Neural cell (in vitro differentiated cells): Measurements from ENCODE around the gene SURF2. TPM values are rescaled to one million over a fixed set of nuclear protein-coding genes. Genes with fewer than 3 reads are reported as not detected.
A peak's percentile ranks its signal among the peaks of the same experiment; 100 is the strongest.

ENCODE experiments used
- H2AFZ ChIP-seq: fragments of 200-600, 300-800 bp; sonication (generic), shearing (Covaris generic); 2 replicates; pipeline ENCODE4 v1.6.0; 2014; ENCODE audit warnings: low read depth, mild to moderate bottlenecking, antibody characterized with exemption, low read length, moderate library complexity
- H3F3A ChIP-seq: fragments of 200-600 bp; shearing (Covaris generic); 2 replicates; pipeline ENCODE4 v1.6.1; 2016; ENCODE audit warnings: mild to moderate bottlenecking, moderate library complexity, mixed read lengths, antibody characterized with exemption, low read length; ENCODE audit not compliant: insufficient read depth, poor library complexity, severe bottlenecking
- H3K27ac ChIP-seq: fragments of 200-600, 300-800 bp; sonication (generic), shearing (Covaris generic); 2 replicates; pipeline ENCODE4 v1.5.1; 2014; ENCODE audit warnings: mild to moderate bottlenecking, low read length, moderate library complexity
- H3K27me3 ChIP-seq: fragments of 300-800, 200-600 bp; sonication (generic), shearing (Covaris generic); 2 replicates; pipeline ENCODE4 v1.6.0; 2014; ENCODE audit warnings: mild to moderate bottlenecking, low read depth, low read length, moderate library complexity; ENCODE audit not compliant: insufficient read depth
- H3K36me3 ChIP-seq: fragments of 300-800, 200-600 bp; sonication (generic), shearing (Covaris generic); 2 replicates; pipeline ENCODE4 v1.5.1; 2014; ENCODE audit warnings: mild to moderate bottlenecking, antibody characterized with exemption, low read length, moderate library complexity; ENCODE audit not compliant: insufficient read depth
- H3K4me2 ChIP-seq: fragments of 300-800, 200-600 bp; sonication (generic), shearing (Covaris generic); 2 replicates; pipeline ENCODE4 v1.6.0; 2014; ENCODE audit warnings: mild to moderate bottlenecking, low read length
- H3K4me3 ChIP-seq: fragments of 300-800, 200-600 bp; sonication (generic), shearing (Covaris generic); 2 replicates; pipeline ENCODE4 v1.5.1; 2014; ENCODE audit warnings: mild to moderate bottlenecking, low read length, moderate library complexity
- H3K79me2 ChIP-seq: fragments of 200-600 bp; shearing (Covaris generic); replicated peaks from 2 replicates; pipeline ENCODE4 v1.6.0; 2014; ENCODE audit warnings: mild to moderate bottlenecking, low read length, moderate library complexity; ENCODE audit not compliant: insufficient read depth
- H3K9ac ChIP-seq: fragments of 300-800, 200-600 bp; sonication (generic), shearing (Covaris generic); 2 replicates; pipeline ENCODE4 v1.6.1; 2016; ENCODE audit warnings: mild to moderate bottlenecking, low read length, mixed read lengths
- H3K9me2 ChIP-seq: fragments of 200-600 bp; shearing (Covaris generic); 2 replicates; pipeline ENCODE4 v1.6.1; 2016; ENCODE audit warnings: mild to moderate bottlenecking, low read length, mixed read lengths; ENCODE audit not compliant: insufficient read depth
- H3K9me3 ChIP-seq: fragments of 200-600, 300-800 bp; sonication (generic), shearing (Covaris generic); 2 replicates; pipeline ENCODE4 v1.6.1; 2016; ENCODE audit warnings: mild to moderate bottlenecking, mixed run types, low read length, moderate library complexity, mixed read lengths
- H4K20me1 ChIP-seq: fragments of 200-600 bp; shearing (Covaris generic); 2 replicates; pipeline ENCODE4 v1.6.1; 2016; ENCODE audit warnings: mild to moderate bottlenecking, mixed run types; ENCODE audit not compliant: insufficient read depth
- EP300 ChIP-seq: fragments of 450-650 bp; conservative IDR thresholded peaks from 2 replicates; pipeline ENCODE4 v1.6.1; 2014; ENCODE audit warnings: antibody characterized with exemption, mild to moderate bottlenecking, moderate library complexity; ENCODE audit not compliant: poor library complexity, severe bottlenecking
- EZH2 ChIP-seq: fragments of 200-600, 300-800 bp; shearing (Covaris generic), sonication (generic); IDR thresholded peaks from 2 replicates; pipeline ENCODE4 v1.6.1; 2014; ENCODE audit warnings: antibody characterized with exemption, low read length, borderline replicate concordance, mild to moderate bottlenecking; ENCODE audit not compliant: insufficient read depth, poor library complexity, severe bottlenecking
- MXI1 ChIP-seq: fragments of 450-650 bp; conservative IDR thresholded peaks from 2 replicates; pipeline ENCODE4 v1.6.1; 2014; ENCODE audit warnings: antibody characterized with exemption, mild to moderate bottlenecking; ENCODE audit not compliant: poor library complexity, severe bottlenecking
- POLR2AphosphoS5 ChIP-seq: IDR thresholded peaks from 2 replicates; pipeline ENCODE4 v1.6.1; 2012
- RAD21 ChIP-seq: fragments of 450-650 bp; conservative IDR thresholded peaks from 2 replicates; pipeline ENCODE4 v1.6.1; 2014; ENCODE audit warnings: antibody characterized with exemption, mild to moderate bottlenecking, moderate library complexity
- SMC3 ChIP-seq: fragments of 450-650 bp; conservative IDR thresholded peaks from 2 replicates; pipeline ENCODE4 v1.6.1; 2014; ENCODE audit warnings: antibody characterized with exemption, mild to moderate bottlenecking, moderate library complexity; ENCODE audit not compliant: poor library complexity
- TAF1 ChIP-seq: IDR thresholded peaks from 2 replicates; pipeline ENCODE4 v1.6.1; 2012; ENCODE audit warnings: low read depth
- polyA plus RNA-seq: library from polyadenylated mRNA; depleted of rRNA; stranded (reverse); fragments of >200 nt; gene quantifications from 2 replicates; pipeline ENCODE4 v1.2.3, GENCODE V29; 2014
- TF ChIP-seq, protein P1 (sequence below): IDR thresholded peaks from 2 replicates; pipeline ENCODE4 v1.6.1; 2012; ENCODE audit warnings: borderline replicate concordance
- TF ChIP-seq, protein P2 (sequence below): fragments of 450-650 bp; IDR thresholded peaks from 2 replicates; pipeline ENCODE4 v1.5.1; 2014; ENCODE audit warnings: antibody characterized with exemption, mild to moderate bottlenecking, moderate library complexity; ENCODE audit not compliant: poor library complexity, severe bottlenecking

The SURF2 gene
- polyA plus RNA-seq, 1 donor from 2014 or later, result 36.4 TPM

GRCh38 chr9:133335924-133336811, 20.2 kb upstream of the SURF2 start, which contains the start of gene SURF6:
Gene SURF6, minus strand, starts transcription at chr9:133336188. Its CDS starts 56 bp downstream, at chr9:133336132.
- peak within 1 kb of the TSS; percentile 90 for H3K4me3 ChIP-seq
- H3K79me2 ChIP-seq, result peaks cover 14% of the 10 kb centered on the region
- no peaks in the 10 kb centered on the region for H3K36me3 ChIP-seq
- H3K9me2 ChIP-seq, result no peaks in the 10 kb centered on the region
- H3K9ac ChIP-seq, result peak within 1 kb of the TSS; percentile 71
- H3K9me3 ChIP-seq, result no peaks in the 10 kb centered on the region
- peak; percentile 63 for TF ChIP-seq EP300
- TF ChIP-seq EZH2, result no peak
- TF ChIP-seq SMC3, result peak; percentile 35
- TF ChIP-seq MXI1, result peak; percentile 98
- peak; percentile 39 for TF ChIP-seq RAD21
- TF ChIP-seq, protein P1, sequence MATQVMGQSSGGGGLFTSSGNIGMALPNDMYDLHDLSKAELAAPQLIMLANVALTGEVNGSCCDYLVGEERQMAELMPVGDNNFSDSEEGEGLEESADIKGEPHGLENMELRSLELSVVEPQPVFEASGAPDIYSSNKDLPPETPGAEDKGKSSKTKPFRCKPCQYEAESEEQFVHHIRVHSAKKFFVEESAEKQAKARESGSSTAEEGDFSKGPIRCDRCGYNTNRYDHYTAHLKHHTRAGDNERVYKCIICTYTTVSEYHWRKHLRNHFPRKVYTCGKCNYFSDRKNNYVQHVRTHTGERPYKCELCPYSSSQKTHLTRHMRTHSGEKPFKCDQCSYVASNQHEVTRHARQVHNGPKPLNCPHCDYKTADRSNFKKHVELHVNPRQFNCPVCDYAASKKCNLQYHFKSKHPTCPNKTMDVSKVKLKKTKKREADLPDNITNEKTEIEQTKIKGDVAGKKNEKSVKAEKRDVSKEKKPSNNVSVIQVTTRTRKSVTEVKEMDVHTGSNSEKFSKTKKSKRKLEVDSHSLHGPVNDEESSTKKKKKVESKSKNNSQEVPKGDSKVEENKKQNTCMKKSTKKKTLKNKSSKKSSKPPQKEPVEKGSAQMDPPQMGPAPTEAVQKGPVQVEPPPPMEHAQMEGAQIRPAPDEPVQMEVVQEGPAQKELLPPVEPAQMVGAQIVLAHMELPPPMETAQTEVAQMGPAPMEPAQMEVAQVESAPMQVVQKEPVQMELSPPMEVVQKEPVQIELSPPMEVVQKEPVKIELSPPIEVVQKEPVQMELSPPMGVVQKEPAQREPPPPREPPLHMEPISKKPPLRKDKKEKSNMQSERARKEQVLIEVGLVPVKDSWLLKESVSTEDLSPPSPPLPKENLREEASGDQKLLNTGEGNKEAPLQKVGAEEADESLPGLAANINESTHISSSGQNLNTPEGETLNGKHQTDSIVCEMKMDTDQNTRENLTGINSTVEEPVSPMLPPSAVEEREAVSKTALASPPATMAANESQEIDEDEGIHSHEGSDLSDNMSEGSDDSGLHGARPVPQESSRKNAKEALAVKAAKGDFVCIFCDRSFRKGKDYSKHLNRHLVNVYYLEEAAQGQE, result no peak
- TF ChIP-seq, protein P2, sequence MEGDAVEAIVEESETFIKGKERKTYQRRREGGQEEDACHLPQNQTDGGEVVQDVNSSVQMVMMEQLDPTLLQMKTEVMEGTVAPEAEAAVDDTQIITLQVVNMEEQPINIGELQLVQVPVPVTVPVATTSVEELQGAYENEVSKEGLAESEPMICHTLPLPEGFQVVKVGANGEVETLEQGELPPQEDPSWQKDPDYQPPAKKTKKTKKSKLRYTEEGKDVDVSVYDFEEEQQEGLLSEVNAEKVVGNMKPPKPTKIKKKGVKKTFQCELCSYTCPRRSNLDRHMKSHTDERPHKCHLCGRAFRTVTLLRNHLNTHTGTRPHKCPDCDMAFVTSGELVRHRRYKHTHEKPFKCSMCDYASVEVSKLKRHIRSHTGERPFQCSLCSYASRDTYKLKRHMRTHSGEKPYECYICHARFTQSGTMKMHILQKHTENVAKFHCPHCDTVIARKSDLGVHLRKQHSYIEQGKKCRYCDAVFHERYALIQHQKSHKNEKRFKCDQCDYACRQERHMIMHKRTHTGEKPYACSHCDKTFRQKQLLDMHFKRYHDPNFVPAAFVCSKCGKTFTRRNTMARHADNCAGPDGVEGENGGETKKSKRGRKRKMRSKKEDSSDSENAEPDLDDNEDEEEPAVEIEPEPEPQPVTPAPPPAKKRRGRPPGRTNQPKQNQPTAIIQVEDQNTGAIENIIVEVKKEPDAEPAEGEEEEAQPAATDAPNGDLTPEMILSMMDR, result no peak
- peak; percentile 90 for TF ChIP-seq POLR2AphosphoS5
- TF ChIP-seq TAF1, result peak; percentile 6
- no peaks in the 10 kb centered on the region for H4K20me1 ChIP-seq
- peak within 1 kb of the TSS; percentile 72 for H3K27ac ChIP-seq
- H3K27me3 ChIP-seq, result no peaks in the 10 kb centered on the region
- peak within 1 kb of the TSS; percentile 85 for H3K4me2 ChIP-seq
- H2AFZ ChIP-seq, result peak within 1 kb of the TSS; percentile 66
- no peaks in the 10 kb centered on the region for H3F3A ChIP-seq

DNA sequence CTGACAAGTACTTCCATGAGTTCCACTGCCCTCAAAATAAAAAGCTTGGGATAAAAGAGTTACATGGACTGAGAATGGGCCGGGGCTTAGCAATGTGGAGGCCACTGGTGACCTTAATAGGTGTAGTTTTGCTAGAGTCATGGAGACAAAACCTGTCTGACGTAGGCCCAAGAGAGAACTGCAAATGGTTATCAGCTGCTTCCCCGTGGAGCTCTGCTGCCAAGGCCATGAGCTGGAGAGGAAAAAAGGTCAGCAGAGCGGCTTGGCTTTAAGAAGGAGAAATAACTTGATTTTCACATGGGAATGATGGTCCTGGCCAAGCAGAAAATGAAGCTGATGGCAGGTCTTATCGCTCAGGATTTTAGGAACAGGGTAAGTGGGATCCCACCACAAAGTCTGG, 16.7 kb upstream of the SURF2 start:
- Histone ChIP-seq H3K27me3 (no peaks in the 10 kb centered on the region), H3K9me2 (no peaks in the 10 kb centered on the region), H3K36me3 (no peaks in the 10 kb centered on the region), H3F3A (no peaks in the 10 kb centered on the region), H3K9me3 (no peaks in the 10 kb centered on the region), H2AFZ (no peak overlapping the region), H3K79me2 (peaks cover 10% of the 10 kb centered on the region), H4K20me1 (no peaks in the 10 kb centered on the region), H3K9ac (no peak overlapping the region), H3K4me3 (no peak overlapping the region), H3K27ac (no peak overlapping the region), H3K4me2 (no peak overlapping the region)
- no peak for TF ChIP-seq EP300
- TF ChIP-seq MXI1, result no peak
- no peak for TF ChIP-seq POLR2AphosphoS5
- TF ChIP-seq, protein P2, result no peak
- TF ChIP-seq, protein P1, result no peak
- TF ChIP-seq EZH2, result no peak
- TF ChIP-seq TAF1, result no peak
- TF ChIP-seq RAD21, result no peak
- TF ChIP-seq SMC3, result no peak
